ENCODE data around the gene LPGAT1. TPM values are rescaled to one million over a fixed set of nuclear protein-coding genes. Genes with fewer than 3 reads are reported as not detected.
A peak's percentile ranks its signal among the peaks of the same experiment; 100 is the strongest.

Gene LPGAT1
- polyA plus RNA-seq, 1 donor from 2014 or later: 37.4 TPM

- no peaks in the 10 kb centered on the region for H3K9me3 Mint-ChIP-seq
- H3K4me3 Mint-ChIP-seq: no peak overlapping the region
- H3K27me3 Mint-ChIP-seq: no peaks in the 10 kb centered on the region
- H3K4me1 Mint-ChIP-seq: peaks cover 1 to 22% (median 6%) of the 10 kb centered on the region in 3 donors
- H3K27ac Mint-ChIP-seq: peak overlapping the region in 1 of 3 donors; percentile 13
- H3K36me3 Mint-ChIP-seq: peaks cover 7% of the 10 kb centered on the region
Measured at GRCh38 chr1:211811848-211812247, 18.7 kb downstream of the LPGAT1 start.

GRCh38 chr1:211811126-211811525, 19.4 kb downstream of the LPGAT1 start:
- Mint-ChIP-seq H3K9me3 (no peaks in the 10 kb centered on the region), H3K36me3 (peaks cover 12% of the 10 kb centered on the region), H3K4me1 (peaks cover 1 to 22% (median 6%) of the 10 kb centered on the region in 3 donors), H3K4me3 (no peak overlapping the region), H3K27ac (peak overlapping the region in 2 of 3 donors; percentile 45 to 48), H3K27me3 (no peaks in the 10 kb centered on the region)

- Mint-ChIP-seq H3K36me3 (peaks cover 14% of the 10 kb centered on the region), H3K4me3 (no peak overlapping the region), H3K27ac (no peak overlapping the region), H3K27me3 (no peaks in the 10 kb centered on the region), H3K4me1 (peaks cover 4 to 22% (median 8%) of the 10 kb centered on the region in 3 donors), H3K9me3 (peaks cover 0 to 2% (median 0%) of the 10 kb centered on the region in 3 donors)
Measured at GRCh38 chr1:211808475-211808874, 22.1 kb downstream of the LPGAT1 start.

- Mint-ChIP-seq H3K27me3 (no peaks in the 10 kb centered on the region), H3K4me1 (peaks cover 11 to 20% (median 13%) of the 10 kb centered on the region in 3 donors), H3K27ac (no peak overlapping the region), H3K4me3 (no peak overlapping the region), H3K9me3 (peaks cover 0 to 3% (median 2%) of the 10 kb centered on the region in 3 donors), H3K36me3 (peaks cover 28% of the 10 kb centered on the region)
Measured at GRCh38 chr1:211804915-211805314, 25.6 kb downstream of the LPGAT1 start.

GRCh38 chr1:211800925-211801607, 29.5 kb downstream of the LPGAT1 start:
- no peak overlapping the region for H3K27ac Mint-ChIP-seq
- H3K27me3 Mint-ChIP-seq: no peaks in the 10 kb centered on the region
- H3K4me1 Mint-ChIP-seq: peaks cover 10 to 21% (median 16%) of the 10 kb centered on the region in 3 donors
- peaks cover 19% of the 10 kb centered on the region for H3K36me3 Mint-ChIP-seq
- H3K9me3 Mint-ChIP-seq: peaks cover 0 to 3% (median 2%) of the 10 kb centered on the region in 3 donors
- H3K4me3 Mint-ChIP-seq: no peak overlapping the region

GRCh38 chr1:211797994-211798393, 32.6 kb downstream of the LPGAT1 start:
- Mint-ChIP-seq H3K27me3 (no peaks in the 10 kb centered on the region), H3K4me3 (no peak overlapping the region), H3K4me1 (peaks cover 7 to 16% (median 11%) of the 10 kb centered on the region in 3 donors), H3K27ac (peak overlapping the region in 1 of 3 donors; percentile 27), H3K36me3 (peaks cover 16% of the 10 kb centered on the region), H3K9me3 (peaks cover 0 to 2% (median 0%) of the 10 kb centered on the region in 3 donors)

GRCh38 chr1:211791979-211792378, 38.6 kb downstream of the LPGAT1 start:
- Mint-ChIP-seq H3K9me3 (no peaks in the 10 kb centered on the region), H3K27ac (no peak overlapping the region), H3K4me1 (peaks cover 0 to 3% (median 0%) of the 10 kb centered on the region in 3 donors), H3K27me3 (no peaks in the 10 kb centered on the region), H3K4me3 (no peak overlapping the region), H3K36me3 (peaks cover 10% of the 10 kb centered on the region)

GRCh38 chr1:211789641-211790464, 40.7 kb downstream of the LPGAT1 start:
- peak overlapping the region in 1 of 4 donors; percentile 5 for H3K4me3 Mint-ChIP-seq
- no peaks in the 10 kb centered on the region for H3K9me3 Mint-ChIP-seq
- no peaks in the 10 kb centered on the region for H3K27me3 Mint-ChIP-seq
- H3K36me3 Mint-ChIP-seq: peaks cover 10% of the 10 kb centered on the region
- no peak overlapping the region for H3K27ac Mint-ChIP-seq
- peaks cover 0 to 1% (median 0%) of the 10 kb centered on the region in 3 donors for H3K4me1 Mint-ChIP-seq

GRCh38 chr1:211788626-211789025, 41.9 kb downstream of the LPGAT1 start:
- no peaks in the 10 kb centered on the region for H3K9me3 Mint-ChIP-seq
- peaks cover 11% of the 10 kb centered on the region for H3K36me3 Mint-ChIP-seq
- H3K27ac Mint-ChIP-seq: no peak overlapping the region
- no peak overlapping the region for H3K4me3 Mint-ChIP-seq
- H3K4me1 Mint-ChIP-seq: peaks cover 0 to 5% (median 4%) of the 10 kb centered on the region in 3 donors
- no peaks in the 10 kb centered on the region for H3K27me3 Mint-ChIP-seq

- Mint-ChIP-seq H3K4me3 (no peak overlapping the region), H3K36me3 (peaks cover 6% of the 10 kb centered on the region), H3K4me1 (peaks cover 0 to 5% (median 5%) of the 10 kb centered on the region in 3 donors), H3K27me3 (no peaks in the 10 kb centered on the region), H3K27ac (no peak overlapping the region), H3K9me3 (no peaks in the 10 kb centered on the region)
Measured at GRCh38 chr1:211783897-211784296, 46.7 kb downstream of the LPGAT1 start.

GRCh38 chr1:211783266-211783665, 47.3 kb downstream of the LPGAT1 start:
- Mint-ChIP-seq H3K36me3 (peaks cover 8% of the 10 kb centered on the region), H3K9me3 (no peaks in the 10 kb centered on the region), H3K27me3 (no peaks in the 10 kb centered on the region), H3K4me1 (peaks cover 0 to 5% (median 5%) of the 10 kb centered on the region in 3 donors), H3K27ac (no peak overlapping the region), H3K4me3 (no peak overlapping the region)

- Mint-ChIP-seq H3K4me3 (no peak overlapping the region), H3K9me3 (no peaks in the 10 kb centered on the region), H3K36me3 (peaks cover 11% of the 10 kb centered on the region), H3K27ac (no peak overlapping the region), H3K27me3 (no peaks in the 10 kb centered on the region), H3K4me1 (peaks cover 0 to 5% (median 5%) of the 10 kb centered on the region in 3 donors)
Measured at GRCh38 chr1:211781260-211781659, 49.3 kb downstream of the LPGAT1 start.

- Mint-ChIP-seq H3K4me3 (no peak overlapping the region), H3K27me3 (no peaks in the 10 kb centered on the region), H3K9me3 (no peaks in the 10 kb centered on the region), H3K27ac (no peak overlapping the region), H3K36me3 (peaks cover 11% of the 10 kb centered on the region), H3K4me1 (no peaks in the 10 kb centered on the region)
Measured at GRCh38 chr1:211775170-211775569, 55.4 kb downstream of the LPGAT1 start.

- Mint-ChIP-seq H3K27ac (no peak overlapping the region), H3K36me3 (peaks cover 13% of the 10 kb centered on the region), H3K9me3 (no peaks in the 10 kb centered on the region), H3K4me3 (no peak overlapping the region), H3K4me1 (no peaks in the 10 kb centered on the region), H3K27me3 (no peaks in the 10 kb centered on the region)
Measured at GRCh38 chr1:211764701-211765100, 65.9 kb downstream of the LPGAT1 start.

GRCh38 chr1:211762206-211762605, 68.4 kb downstream of the LPGAT1 start:
- Mint-ChIP-seq H3K4me3 (no peak overlapping the region), H3K27ac (no peak overlapping the region), H3K9me3 (peaks cover 0 to 6% (median 1%) of the 10 kb centered on the region in 3 donors), H3K4me1 (peaks cover 0 to 3% (median 0%) of the 10 kb centered on the region in 3 donors), H3K36me3 (peaks cover 25% of the 10 kb centered on the region), H3K27me3 (no peaks in the 10 kb centered on the region)
